Epithelial cell of proximal tubule (primary cell): ENCODE data around the gene SCP2. TPM values are rescaled to one million over a fixed set of nuclear protein-coding genes. Genes with fewer than 3 reads are reported as not detected.

Experiments
- DNase-seq: peaks from one replicate; pipeline ENCODE4 v3.0.0-alpha.2; 2011; ENCODE audit warnings: low read depth
- H3K4me3 ChIP-seq: 2 replicates; pipeline ENCODE4 v1.5.1; 2011; ENCODE audit warnings: low read depth, mild to moderate bottlenecking, low read length
- total RNA-seq: library from RNA; depleted of rRNA; stranded (reverse); fragments of >200 nt; gene quantifications from 2 replicates; pipeline ENCODE4 v1.2.3, GENCODE V29; 2015
- TF ChIP-seq, protein P1 (sequence below): conservative IDR thresholded peaks from 2 replicates; pipeline ENCODE4 v1.5.1; 2012; ENCODE audit warnings: low read depth, mild to moderate bottlenecking, low read length

The SCP2 gene
- total RNA-seq, 1 donor from 2014 or later: 110 TPM

GRCh38 chr1:53060579-53060978, 133.5 kb downstream of the SCP2 start:
- no peak overlapping the region for H3K4me3 ChIP-seq
- no peak for DNase-seq
- TF ChIP-seq, protein P1, sequence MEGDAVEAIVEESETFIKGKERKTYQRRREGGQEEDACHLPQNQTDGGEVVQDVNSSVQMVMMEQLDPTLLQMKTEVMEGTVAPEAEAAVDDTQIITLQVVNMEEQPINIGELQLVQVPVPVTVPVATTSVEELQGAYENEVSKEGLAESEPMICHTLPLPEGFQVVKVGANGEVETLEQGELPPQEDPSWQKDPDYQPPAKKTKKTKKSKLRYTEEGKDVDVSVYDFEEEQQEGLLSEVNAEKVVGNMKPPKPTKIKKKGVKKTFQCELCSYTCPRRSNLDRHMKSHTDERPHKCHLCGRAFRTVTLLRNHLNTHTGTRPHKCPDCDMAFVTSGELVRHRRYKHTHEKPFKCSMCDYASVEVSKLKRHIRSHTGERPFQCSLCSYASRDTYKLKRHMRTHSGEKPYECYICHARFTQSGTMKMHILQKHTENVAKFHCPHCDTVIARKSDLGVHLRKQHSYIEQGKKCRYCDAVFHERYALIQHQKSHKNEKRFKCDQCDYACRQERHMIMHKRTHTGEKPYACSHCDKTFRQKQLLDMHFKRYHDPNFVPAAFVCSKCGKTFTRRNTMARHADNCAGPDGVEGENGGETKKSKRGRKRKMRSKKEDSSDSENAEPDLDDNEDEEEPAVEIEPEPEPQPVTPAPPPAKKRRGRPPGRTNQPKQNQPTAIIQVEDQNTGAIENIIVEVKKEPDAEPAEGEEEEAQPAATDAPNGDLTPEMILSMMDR: no peak

DNA sequence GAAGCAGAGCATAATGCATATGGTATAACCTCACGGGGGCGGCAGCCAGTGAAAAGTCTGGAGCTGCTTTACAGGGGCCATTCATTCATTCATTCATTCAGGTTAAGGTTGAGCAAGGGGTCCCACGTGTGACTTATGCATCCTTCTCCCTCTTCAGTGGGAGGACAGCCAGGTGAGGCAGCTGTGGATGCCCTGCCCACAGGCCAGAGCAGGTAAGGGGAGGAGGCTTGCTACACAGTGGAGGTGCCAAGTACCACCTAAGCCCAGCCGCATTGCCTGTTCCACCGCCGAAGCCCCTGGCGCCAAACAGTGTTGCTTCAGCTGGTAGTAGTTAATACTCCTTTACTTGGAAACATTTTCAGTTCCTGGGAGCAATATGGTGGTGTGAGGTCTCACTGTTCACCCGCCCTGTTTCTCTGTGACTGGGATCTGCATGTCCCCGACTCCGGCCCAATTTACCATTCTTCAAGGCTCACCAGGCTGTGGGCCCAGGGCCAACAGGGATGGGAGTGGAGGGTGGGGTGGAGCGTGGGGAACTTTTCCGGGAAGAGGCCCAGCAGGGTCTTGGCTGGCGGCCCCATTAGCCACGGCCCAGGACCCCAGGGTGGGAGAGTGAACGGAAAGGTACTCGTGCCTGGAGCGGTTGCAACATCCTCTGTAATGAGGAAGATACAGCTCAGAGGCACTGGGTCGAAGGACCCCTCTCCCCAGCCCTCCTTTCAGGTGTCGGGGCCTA, 134.2 kb downstream of the SCP2 start:
- DNase-seq: no peak
- H3K4me3 ChIP-seq: peak overlapping the region; percentile 26
- TF ChIP-seq, protein P1: no peak

- H3K4me3 ChIP-seq: peak within 1 kb of the TSS; percentile 37
- TF ChIP-seq, protein P1: no peak
- no peak for DNase-seq
Measured at GRCh38 chr1:53061859-53062707, 135.0 kb downstream of the SCP2 start, which contains the start of gene PODN. Gene PODN, plus strand, starts transcription at chr1:53062213. Its CDS starts 7,643 bp downstream, at chr1:53069856.

DNA sequence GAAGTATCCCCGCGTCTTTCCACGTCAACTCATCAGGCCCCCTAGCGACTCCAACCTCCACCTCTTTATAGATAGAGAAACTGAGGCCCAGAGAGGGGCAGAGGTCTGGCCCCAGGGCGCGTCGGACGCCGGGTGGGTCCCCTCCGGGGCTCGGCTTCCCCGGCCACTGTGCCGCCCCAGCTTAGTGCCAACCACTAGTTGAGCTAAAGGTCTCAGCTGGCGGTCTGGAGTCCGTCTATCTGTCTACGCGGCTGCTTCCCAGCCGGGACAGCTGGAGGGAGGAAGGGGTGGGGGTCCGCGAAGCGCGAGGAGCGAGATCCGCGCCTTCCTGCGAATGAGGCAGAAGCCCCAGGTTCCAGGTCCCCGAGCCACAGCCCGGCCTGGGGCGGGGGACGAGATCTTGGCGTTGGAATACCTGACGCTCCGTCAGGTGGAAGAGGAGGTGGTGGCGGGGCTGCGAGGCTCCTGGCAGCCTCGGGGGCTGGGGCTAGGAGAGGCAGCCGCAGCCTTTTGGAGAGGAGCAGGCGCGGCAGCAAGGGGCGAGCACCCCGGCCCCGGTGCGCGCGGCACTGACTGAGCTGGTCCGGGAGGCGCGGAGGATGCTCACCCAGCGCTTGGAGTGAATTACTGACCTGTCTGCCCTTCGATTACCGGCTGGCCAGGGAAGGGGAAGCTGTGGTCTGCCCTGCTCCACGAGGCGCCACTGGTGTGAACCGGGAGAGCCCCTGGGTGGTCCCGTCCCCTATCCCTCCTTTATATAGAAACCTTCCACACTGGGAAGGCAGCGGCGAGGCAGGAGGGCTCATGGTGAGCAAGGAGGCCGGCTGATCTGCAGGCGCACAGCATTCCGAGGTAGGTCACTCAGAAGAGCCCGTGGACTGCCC, 135.9 kb downstream of the SCP2 start:
- TF ChIP-seq, protein P1: peak; percentile 8
- DNase-seq: no peak
- H3K4me3 ChIP-seq: peak overlapping the region; percentile 37

GRCh38 chr1:53063744-53064515, 136.9 kb downstream of the SCP2 start:
- no peak overlapping the region for H3K4me3 ChIP-seq
- TF ChIP-seq, protein P1: no peak
- no peak for DNase-seq

GRCh38 chr1:53065391-53065790, 138.3 kb downstream of the SCP2 start:
- TF ChIP-seq, protein P1: no peak
- no peak for DNase-seq
- no peak overlapping the region for H3K4me3 ChIP-seq
